H1 (cell line): Measurements from ENCODE around the gene B4GALT5. TPM values are rescaled to one million over a fixed set of nuclear protein-coding genes. Genes with fewer than 3 reads are reported as not detected.

ENCODE experiments used
- CTCF ChIA-PET: fragments of 300-600 bp; sonication (Branson Sonifier 250); formaldehyde crosslinking; loops from one replicate; lab custom pipeline; 2021; ENCODE audit not compliant: partially characterized antibody; lab: Charles Lee
- POLR2A ChIA-PET: fragments of 300-600 bp; sonication (Branson Sonifier 250); formaldehyde crosslinking; loops from one replicate; lab custom pipeline; 2021; ENCODE audit warnings: inconsistent platforms; ENCODE audit not compliant: partially characterized antibody; lab: Charles Lee
- DNase-seq, 2 experiments: peaks; one replicate each; pipeline versions ENCODE4 v3.0.0 to v3.0.0-alpha.2; 2010 to 2022; ENCODE audit warnings: low spot score in 2 of 2, low read depth in 1 of 2, mixed read lengths in 1 of 2
- FAIRE-seq: peaks from 2 replicates; lab custom pipeline; 2011; peaks lifted over from hg19 to GRCh38; lab: Jason Lieb, UNC
- H2AFZ ChIP-seq: 2 replicates; pipeline ENCODE4 v1.8.1; 2012; ENCODE audit warnings: low read length, inconsistent platforms
- H2AK5ac ChIP-seq: 2 replicates; pipeline ENCODE4 v1.6.1; 2013; ENCODE audit warnings: low read depth, low read length
- H2BK120ac ChIP-seq: replicated peaks from 2 replicates; pipeline ENCODE3; 2013; ENCODE audit warnings: low read depth, low read length, inconsistent platforms
- H2BK12ac ChIP-seq: 2 replicates; pipeline ENCODE4 v1.6.1; 2013; ENCODE audit warnings: low read depth, low read length
- H2BK15ac ChIP-seq: 2 replicates; pipeline ENCODE4 v1.6.1; 2013; ENCODE audit warnings: low read length
- H2BK20ac ChIP-seq: 2 replicates; pipeline ENCODE4 v1.6.1; 2013; ENCODE audit warnings: low read length
- H2BK5ac ChIP-seq: 2 replicates; pipeline ENCODE4 v1.6.1; 2013; ENCODE audit warnings: low read depth, low read length
- H3K14ac ChIP-seq: 2 replicates; pipeline ENCODE4 v1.6.1; 2013; ENCODE audit warnings: inconsistent platforms; ENCODE audit not compliant: insufficient read length
- H3K18ac ChIP-seq: 2 replicates; pipeline ENCODE4 v1.6.1; 2013; ENCODE audit warnings: low read length; ENCODE audit errors: extremely low read depth
- H3K23ac ChIP-seq: 2 replicates; pipeline ENCODE4 v1.6.1; 2013; ENCODE audit warnings: inconsistent platforms; ENCODE audit not compliant: insufficient read length
- H3K23me2 ChIP-seq: 2 replicates; pipeline ENCODE4 v1.6.1; 2013; ENCODE audit warnings: low read depth, low read length
- H3K27ac ChIP-seq: 2 replicates; pipeline ENCODE4 v1.6.1; 2011; ENCODE audit warnings: low read depth, low read length, inconsistent platforms
- H3K27me3 ChIP-seq, 4 experiments: replicated peaks in 1 of 4; 1 replicate in 1 of 4; 2 replicates in 3 of 4; pipeline versions ENCODE4 v1.6.1 to v1.8.1; 2011 to 2013; ENCODE audit warnings: low read length in 3 of 4, mild to moderate bottlenecking in 3 of 4, inconsistent platforms in 2 of 4, mixed read lengths in 2 of 4, moderate library complexity in 1 of 4; ENCODE audit not compliant: control insufficient read depth in 3 of 4, insufficient read depth in 3 of 4; ENCODE audit errors: extremely low read depth in 1 of 4
- H3K36me3 ChIP-seq, 4 experiments: 2 replicates each; pipeline versions ENCODE4 v1.6.1 to v1.8.1; 2011 to 2013; ENCODE audit warnings: mild to moderate bottlenecking in 4 of 4, low read length in 3 of 4, moderate library complexity in 2 of 4, control low read depth in 1 of 4, inconsistent platforms in 1 of 4; ENCODE audit not compliant: insufficient read depth in 4 of 4, control insufficient read depth in 2 of 4
- H3K4ac ChIP-seq: replicated peaks from 2 replicates; pipeline ENCODE3; 2013; ENCODE audit warnings: low read length, low read depth, mixed read lengths, inconsistent platforms; ENCODE audit not compliant: insufficient read length
- H3K4me1 ChIP-seq, 4 experiments: replicated peaks in 1 of 4; 1 replicate in 1 of 4; 2 replicates in 3 of 4; pipeline versions ENCODE4 v1.6.1 to v1.8.1; 2011 to 2013; ENCODE audit warnings: low read length in 3 of 4, inconsistent platforms in 2 of 4, mixed read lengths in 1 of 4; ENCODE audit not compliant: insufficient read depth in 4 of 4, control insufficient read depth in 3 of 4
- H3K4me2 ChIP-seq, 2 experiments: 2 replicates each; pipeline versions ENCODE4 v1.6.1 to v1.8.1; 2011 to 2013; ENCODE audit warnings: low read depth in 2 of 2, low read length in 2 of 2, control low read depth in 1 of 2, inconsistent platforms in 1 of 2, mild to moderate bottlenecking in 1 of 2; ENCODE audit not compliant: insufficient read depth in 1 of 2
- H3K4me3 ChIP-seq, 4 experiments: fragments of 200-600, 300-600 bp in 1 of 4; sonication (generic), shearing (Covaris generic), sonication (Bioruptor Twin) in 1 of 4; 2 replicates each; pipeline versions ENCODE4 v1.5.1 to v1.8.1; 2011 to 2016; ENCODE audit warnings: low read length in 4 of 4, low read depth in 3 of 4, control low read depth in 2 of 4, inconsistent platforms in 2 of 4, mild to moderate bottlenecking in 2 of 4, mixed read lengths in 1 of 4, moderate library complexity in 1 of 4; ENCODE audit not compliant: insufficient read depth in 2 of 4; ENCODE audit errors: extremely low read depth in 1 of 4
- H3K56ac ChIP-seq: replicated peaks from 2 replicates; pipeline ENCODE3; 2013; ENCODE audit warnings: low read depth, mild to moderate bottlenecking, mixed read lengths, low read length, inconsistent platforms; ENCODE audit not compliant: insufficient read length
- H3K79me1 ChIP-seq: 2 replicates; pipeline ENCODE4 v1.6.1; 2013; ENCODE audit warnings: low read depth, low read length, control low read depth
- H3K79me2 ChIP-seq, 2 experiments: 2 replicates each; pipeline versions ENCODE4 v1.6.1 to v1.8.1; 2012 to 2013; ENCODE audit warnings: low read length in 2 of 2, mild to moderate bottlenecking in 2 of 2, inconsistent platforms in 1 of 2; ENCODE audit not compliant: insufficient read depth in 2 of 2, control insufficient read depth in 1 of 2
- H3K9ac ChIP-seq, 4 experiments: replicated peaks in 1 of 4; 1 replicate in 1 of 4; 2 replicates in 3 of 4; pipeline versions ENCODE4 v1.6.1 to v1.8.1; 2011 to 2013; ENCODE audit warnings: low read depth in 3 of 4, low read length in 3 of 4, control low read depth in 2 of 4, mild to moderate bottlenecking in 2 of 4, moderate library complexity in 2 of 4, inconsistent platforms in 1 of 4; ENCODE audit errors: extremely low read depth in 1 of 4
- H3K9me3 ChIP-seq, 2 experiments: 2 replicates each; pipeline versions ENCODE4 v1.6.1 to v1.8.1; 2012 to 2013; ENCODE audit warnings: mild to moderate bottlenecking in 2 of 2, moderate library complexity in 2 of 2, control low read depth in 1 of 2, inconsistent platforms in 1 of 2, low read depth in 1 of 2, low read length in 1 of 2, mixed read lengths in 1 of 2; ENCODE audit not compliant: insufficient read depth in 2 of 2
- H4K20me1 ChIP-seq, 2 experiments: replicated peaks in 1 of 2; 2 replicates each; pipeline versions ENCODE3 to v1.8.1; 2011 to 2013; ENCODE audit warnings: inconsistent platforms in 2 of 2, low read length in 2 of 2, mild to moderate bottlenecking in 1 of 2; ENCODE audit not compliant: insufficient read depth in 2 of 2, control insufficient read depth in 1 of 2
- H4K5ac ChIP-seq: 2 replicates; pipeline ENCODE4 v1.6.1; 2013; ENCODE audit warnings: low read length, low read depth, mixed read lengths, inconsistent platforms; ENCODE audit not compliant: insufficient read length
- H4K8ac ChIP-seq: 2 replicates; pipeline ENCODE4 v1.8.0; 2013; ENCODE audit warnings: mild to moderate bottlenecking, moderate library complexity, low read length, inconsistent platforms; ENCODE audit not compliant: insufficient read depth; ENCODE audit errors: extremely low read depth
- H4K91ac ChIP-seq: replicated peaks from 2 replicates; pipeline ENCODE3; 2013; ENCODE audit warnings: low read length, mixed read lengths, inconsistent platforms; ENCODE audit not compliant: insufficient read length
- CBX5 ChIP-seq: fragments of 300-800, 300-1000 bp; sonication (generic); IDR thresholded peaks from 2 replicates; pipeline ENCODE4 v1.7.1; 2016; ENCODE audit warnings: antibody characterized with exemption, low read length, low read depth
- CTBP2 ChIP-seq: IDR thresholded peaks from 2 replicates; pipeline ENCODE4 v1.7.0; 2011; ENCODE audit warnings: borderline replicate concordance, mild to moderate bottlenecking, moderate library complexity, mixed read lengths, low read length; ENCODE audit not compliant: insufficient read depth, insufficient read length
- GABPA ChIP-seq: IDR thresholded peaks from 2 replicates; pipeline ENCODE4 v1.6.1; 2011; ENCODE audit warnings: mild to moderate bottlenecking, low read length, moderate library complexity, borderline replicate concordance; ENCODE audit not compliant: insufficient read depth
- JUND ChIP-seq: IDR thresholded peaks from 2 replicates; pipeline ENCODE4 v1.6.1; 2011; ENCODE audit warnings: mild to moderate bottlenecking, improper control_type of control experiment, low read length
- MAFK ChIP-seq: IDR thresholded peaks from 2 replicates; pipeline ENCODE4 v1.6.1; 2012; ENCODE audit warnings: low read depth, mild to moderate bottlenecking, improper control_type of control experiment, low read length
- POLR2AphosphoS5 ChIP-seq: IDR thresholded peaks from 2 replicates; pipeline ENCODE4 v1.6.1; 2011; ENCODE audit warnings: low read depth, low read length
- SIRT6 ChIP-seq: IDR thresholded peaks from one replicate; pipeline ENCODE4 v1.7.1; 2012; ENCODE audit warnings: low read length, inconsistent platforms
- SP2 ChIP-seq: IDR thresholded peaks from 2 replicates; pipeline ENCODE4 v1.6.1; 2012; ENCODE audit warnings: mild to moderate bottlenecking, low read length, inconsistent platforms
- TBP ChIP-seq: IDR thresholded peaks from 2 replicates; pipeline ENCODE4 v1.6.1; 2011; ENCODE audit warnings: low read depth, low read length, improper control_type of control experiment
- WGBS, 2 experiments: shearing (Covaris generic) in 1 of 2; methylation state at CpG; one replicate each; pipeline versions ENCODE4 v1.1.6 to v1.1.7; 2013 to 2015; ENCODE audit warnings: low lambda C conversion rate in 2 of 2, mixed read lengths in 2 of 2, inconsistent platforms in 1 of 2, low coverage in 1 of 2, missing lambda C conversion rate in 1 of 2; ENCODE audit not compliant: insufficient replicate concordance in 2 of 2, insufficient coverage in 1 of 2, insufficient read length in 1 of 2; ENCODE audit errors: extremely low coverage in 1 of 2, missing lambda C conversion rate in 1 of 2; 5-methylcytosine and 5-hydroxymethylcytosine counted together
- polyA plus RNA-seq, 7 experiments: library from polyadenylated mRNA; depleted of rRNA in 3 of 7; stranded (reverse) in 5 of 7; unstranded in 2 of 7; fragments of >200 nt in 5 of 7; fragments of 200-250 nt in 2 of 7; gene quantifications; 1 replicate in 5 of 7; 2 replicates in 1 of 7; 4 replicates in 1 of 7; pipeline versions ENCODE4 v1.2.1 to v1.2.3, GENCODE V29; 2011 to 2013; ENCODE audit warnings: missing spikeins in 2 of 7, mixed read lengths in 2 of 7
- total RNA-seq: library from RNA; stranded (reverse); fragmentation: NEBNext Ultra II Directional; extraction: Animal tissue kit (Norgen Biotek cat#: 25700); gene quantifications from 2 replicates; pipeline ENCODE4 v1.2.1, GENCODE V29; 2021

The B4GALT5 gene
- total and polyA plus RNA-seq, 2 of the 8 experiments (the other 6 are each of a cell fraction or from before 2014, with no cell fraction given) = 46.5 to 75.4 TPM

DNA sequence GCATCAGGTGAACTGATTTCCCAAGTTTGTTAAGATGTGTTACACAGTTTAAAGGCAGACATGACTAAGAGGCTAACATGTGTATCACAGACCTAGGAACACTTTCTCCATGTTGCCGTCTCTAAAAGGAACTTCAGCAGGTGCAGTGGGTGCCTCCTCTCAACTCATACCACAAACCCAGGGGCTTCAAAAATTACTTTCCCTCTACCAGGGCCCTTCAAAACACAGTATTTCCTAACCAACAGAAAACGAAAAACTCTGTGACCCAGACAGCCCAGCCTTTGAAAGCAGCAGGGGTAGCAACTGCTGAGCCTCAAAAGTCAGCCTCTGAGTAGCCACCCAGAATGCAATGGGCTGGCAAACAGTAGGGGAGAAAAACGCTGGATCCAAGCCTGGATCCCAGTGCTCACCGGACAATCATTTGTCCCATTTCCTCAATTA is 28.5 kb downstream of the B4GALT5 start:
- FAIRE-seq (no peak), DNase-seq (no peak)
- Histone ChIP-seq H2AFZ (no peak overlapping the region), H2BK15ac (no peak overlapping the region), H3K27ac (no peak overlapping the region), H3K23ac (no peak overlapping the region), H3K79me1 (peaks cover 17% of the 10 kb centered on the region), H3K4me1 (peaks cover 0 to 28% (median 15%) of the 10 kb centered on the region in 4 experiments), H3K9ac (no peak overlapping the region), H3K18ac (no peak overlapping the region), H2BK20ac (no peak overlapping the region), H2BK12ac (no peak overlapping the region), H3K4ac (no peak overlapping the region), H4K8ac (no peak overlapping the region), H4K20me1 (peaks cover 23 to 35% of the 10 kb centered on the region in 2 experiments), H3K79me2 (peaks cover 28 to 99% of the 10 kb centered on the region in 2 experiments), H4K5ac (no peak overlapping the region), H4K91ac (no peak overlapping the region), H2AK5ac (no peak overlapping the region), H2BK120ac (no peak overlapping the region), H3K14ac (no peak overlapping the region), H3K4me3 (no peak overlapping the region), H3K9me3 (no peaks in the 10 kb centered on the region), H3K36me3 (no peaks in the 10 kb centered on the region), H2BK5ac (no peak overlapping the region), H3K27me3 (no peaks in the 10 kb centered on the region), H3K4me2 (no peak overlapping the region), H3K23me2 (no peaks in the 10 kb centered on the region; the same call in 1 of the 2 replicates), H3K56ac (no peak overlapping the region)
- TF ChIP-seq GABPA (no peak), SP2 (no peak), JUND (no peak), POLR2AphosphoS5 (no peak), CBX5 (no peak), CTBP2 (no peak), TBP (no peak), MAFK (no peak), SIRT6 (no peak)
- ChIA-PET CTCF (interaction anchor here (1.1 kb wide), 1 partner anchor 144 kb away, joined by 3 read pairs; no protein-coding TSS in a partner anchor), POLR2A (interaction anchor here (0.9 kb wide), 1 partner anchor 182 kb away, joined by 3 read pairs; no protein-coding TSS in a partner anchor)
- 72% methylated on average over 4 of the region's 4 CpGs; no CpG with 5 or more reads in 1 of the 2 experiments for WGBS, 2 experiments
